ENCODE data around the gene MAML3.

Gene MAML3

GRCh38 chr4:139903845-139904244, 250.1 kb downstream of the MAML3 start:
- Histone ChIP-seq H3K27me3 (ENCODE audit: control insufficient read depth, insufficient read depth, low read length) (no peaks in the 10 kb centered on the region), H3K9me3 (ENCODE audit: control insufficient read depth, low read length) (no peaks in the 10 kb centered on the region), H3K4me2 (ENCODE audit: low read length) (no peak overlapping the region), H3K4me3 (ENCODE audit: low read depth, low read length) (no peak overlapping the region), H2AFZ (no peak overlapping the region), H3K9ac (no peak overlapping the region), H3K4me1 (no peaks in the 10 kb centered on the region), H3K79me2 (no peaks in the 10 kb centered on the region), H3K27ac (no peak overlapping the region), H3K36me3 (ENCODE audit: control insufficient read depth, insufficient read depth, low read length) (no peaks in the 10 kb centered on the region)
- no peak for TF ChIP-seq CTCF (IDR thresholded peaks at IDR 0.05)

- Histone ChIP-seq H3K79me2 (no peaks in the 10 kb centered on the region), H3K4me1 (no peaks in the 10 kb centered on the region), H3K27ac (peak overlapping the region; percentile 36), H2AFZ (no peak overlapping the region), H3K9ac (no peak overlapping the region), H3K36me3 (ENCODE audit: control insufficient read depth, insufficient read depth, low read length) (no peaks in the 10 kb centered on the region), H3K27me3 (ENCODE audit: control insufficient read depth, insufficient read depth, low read length) (no peaks in the 10 kb centered on the region), H3K4me3 (ENCODE audit: low read depth, low read length) (no peak overlapping the region), H3K4me2 (ENCODE audit: low read length) (no peak overlapping the region), H3K9me3 (ENCODE audit: control insufficient read depth, low read length) (no peaks in the 10 kb centered on the region)
- TF ChIP-seq CTCF (IDR thresholded peaks at IDR 0.05), result no peak
These were observed 251.4 kb downstream of the MAML3 start for GRCh38 chr4:139902321-139903320.

GRCh38 chr4:139901531-139902320, 252.3 kb downstream of the MAML3 start:
- H3K27me3 ChIP-seq (ENCODE audit: control insufficient read depth, insufficient read depth, low read length), result no peaks in the 10 kb centered on the region
- H3K4me2 ChIP-seq (ENCODE audit: low read length), result no peak overlapping the region
- no peak for TF ChIP-seq CTCF (IDR thresholded peaks at IDR 0.05)
- no peaks in the 10 kb centered on the region for H3K9me3 ChIP-seq (ENCODE audit: control insufficient read depth, low read length)
- peak overlapping the region; percentile 58 for H2AFZ ChIP-seq
- H3K36me3 ChIP-seq (ENCODE audit: control insufficient read depth, insufficient read depth, low read length), result no peaks in the 10 kb centered on the region
- H3K4me1 ChIP-seq, result no peaks in the 10 kb centered on the region
- no peaks in the 10 kb centered on the region for H3K79me2 ChIP-seq
- no peak overlapping the region for H3K9ac ChIP-seq
- peak overlapping the region; percentile 36 for H3K27ac ChIP-seq
- H3K4me3 ChIP-seq (ENCODE audit: low read depth, low read length), result no peak overlapping the region

GRCh38 chr4:139900964-139901376, 253.0 kb downstream of the MAML3 start:
- TF ChIP-seq CTCF (IDR thresholded peaks at IDR 0.05), result no peak
- Histone ChIP-seq H3K79me2 (no peaks in the 10 kb centered on the region), H3K4me1 (no peaks in the 10 kb centered on the region), H3K27ac (no peak overlapping the region), H3K9ac (no peak overlapping the region), H3K9me3 (ENCODE audit: control insufficient read depth, low read length) (no peaks in the 10 kb centered on the region), H3K36me3 (ENCODE audit: control insufficient read depth, insufficient read depth, low read length) (no peaks in the 10 kb centered on the region), H3K4me3 (ENCODE audit: low read depth, low read length) (no peak overlapping the region), H3K4me2 (ENCODE audit: low read length) (no peak overlapping the region), H3K27me3 (ENCODE audit: control insufficient read depth, insufficient read depth, low read length) (no peaks in the 10 kb centered on the region), H2AFZ (no peak overlapping the region)
